IMR-90 (cell line): Measurements from ENCODE around the gene GPR21. TPM values are rescaled to one million over a fixed set of nuclear protein-coding genes. Genes with fewer than 3 reads are reported as not detected.

Experiments used
- ATAC-seq: fragments of 200-7000 bp; cut with Tn5 transposase; 2 replicates; pipeline ENCODE4 v1.9.1; 2020; ENCODE audit warnings: low read depth, mild to moderate bottlenecking, moderate library complexity
- BruUV-seq: library from RNA; stranded (reverse); fragments of 400-500 nt; replicated peaks from 2 replicates; lab custom pipeline; 2021; lab: Mats Ljungman, UMichigan
- CTCF ChIA-PET: fragments of 300-600 bp; formaldehyde crosslinking; extraction: SDS; loops from one replicate; lab custom pipeline; 2021; ENCODE audit warnings: antibody characterized with exemption; lab: Yijun Ruan, JAX
- POLR2A ChIA-PET: fragments of 300-600 bp; sonication (Branson Sonifier 250); formaldehyde crosslinking; loops from one replicate; lab custom pipeline; 2022; ENCODE audit warnings: antibody characterized with exemption; ENCODE audit not compliant: unreplicated experiment; lab: Charles Lee
- DNase-seq: peaks from one replicate; pipeline ENCODE4 v3.0.0; 2013
- H2AFZ ChIP-seq: replicated peaks from 2 replicates; pipeline ENCODE3; 2013; ENCODE audit warnings: low read length, mild to moderate bottlenecking; ENCODE audit not compliant: poor library complexity
- H2AK5ac ChIP-seq: 2 replicates; pipeline ENCODE4 v1.6.1; 2013; ENCODE audit warnings: low read depth, low read length, inconsistent platforms
- H2AK9ac ChIP-seq: replicated peaks from 2 replicates; pipeline ENCODE3; 2013; ENCODE audit warnings: mild to moderate bottlenecking, low read depth, low read length, moderate library complexity; ENCODE audit not compliant: poor library complexity
- H2BK120ac ChIP-seq: 2 replicates; pipeline ENCODE4 v1.6.1; 2013; ENCODE audit warnings: low read depth, low read length, inconsistent platforms
- H2BK15ac ChIP-seq: 3 replicates; pipeline ENCODE4 v1.6.1; 2013; ENCODE audit warnings: low read depth, low read length, inconsistent platforms
- H2BK20ac ChIP-seq: 2 replicates; pipeline ENCODE4 v1.6.1; 2013; ENCODE audit warnings: low read depth, mild to moderate bottlenecking, inconsistent platforms, low read length, moderate library complexity
- H2BK5ac ChIP-seq: 2 replicates; pipeline ENCODE4 v1.6.1; 2013; ENCODE audit warnings: mild to moderate bottlenecking, low read depth, low read length, inconsistent platforms; ENCODE audit not compliant: poor library complexity, severe bottlenecking
- H3K14ac ChIP-seq: replicated peaks from 2 replicates; pipeline ENCODE4 v1.6.1; 2013; ENCODE audit warnings: low read depth, low read length, inconsistent platforms
- H3K18ac ChIP-seq: 2 replicates; pipeline ENCODE4 v1.6.1; 2013; ENCODE audit warnings: low read depth, low read length, control low read depth
- H3K23ac ChIP-seq: 2 replicates; pipeline ENCODE4 v1.6.1; 2013; ENCODE audit warnings: low read depth, low read length, inconsistent platforms
- H3K27ac ChIP-seq: 2 replicates; pipeline ENCODE4 v1.5.1; 2013; ENCODE audit warnings: mild to moderate bottlenecking, control low read depth, low read length; ENCODE audit not compliant: insufficient read depth
- H3K27me3 ChIP-seq: 2 replicates; pipeline ENCODE4 v1.6.1; 2013; ENCODE audit warnings: low read length; ENCODE audit not compliant: control insufficient read depth, insufficient read depth
- H3K36me3 ChIP-seq: 2 replicates; pipeline ENCODE4 v1.6.1; 2013; ENCODE audit warnings: low read length, mixed read lengths; ENCODE audit not compliant: control insufficient read depth, insufficient read depth
- H3K4ac ChIP-seq: 2 replicates; pipeline ENCODE4 v1.6.1; 2013; ENCODE audit warnings: low read depth, low read length, inconsistent platforms
- H3K4me1 ChIP-seq: 2 replicates; pipeline ENCODE4 v1.6.1; 2013; ENCODE audit warnings: low read length, mixed read lengths; ENCODE audit not compliant: control insufficient read depth, insufficient read depth
- H3K4me2 ChIP-seq: 2 replicates; pipeline ENCODE4 v1.6.1; 2013; ENCODE audit warnings: low read depth, mild to moderate bottlenecking, control low read depth, low read length, moderate library complexity
- H3K4me3 ChIP-seq: 2 replicates; pipeline ENCODE4 v1.5.1; 2013; ENCODE audit warnings: low read depth, mild to moderate bottlenecking, control low read depth, low read length, moderate library complexity; ENCODE audit not compliant: insufficient read depth
- H3K56ac ChIP-seq: 2 replicates; pipeline ENCODE4 v1.6.1; 2013; ENCODE audit warnings: low read length, inconsistent platforms; ENCODE audit not compliant: insufficient read depth; ENCODE audit errors: extremely low read depth
- H3K79me1 ChIP-seq, 2 experiments: 2 replicates each; pipeline ENCODE4 v1.6.1; 2013; ENCODE audit warnings: low read length in 2 of 2, inconsistent platforms in 1 of 2, low read depth in 1 of 2
- H3K9ac ChIP-seq: 2 replicates; pipeline ENCODE4 v1.6.1; 2013; ENCODE audit warnings: low read depth, low read length, control low read depth
- H3K9me1 ChIP-seq: 2 replicates; pipeline ENCODE4 v1.6.1; 2013; ENCODE audit warnings: low read length, inconsistent platforms; ENCODE audit not compliant: insufficient read depth
- H3K9me3 ChIP-seq: 2 replicates; pipeline ENCODE4 v1.6.1; 2013; ENCODE audit warnings: low read length; ENCODE audit not compliant: control insufficient read depth, insufficient read depth
- H4K20me1 ChIP-seq: 2 replicates; pipeline ENCODE4 v1.6.1; 2013; ENCODE audit warnings: low read length, inconsistent platforms; ENCODE audit not compliant: insufficient read depth
- H4K5ac ChIP-seq: 2 replicates; pipeline ENCODE4 v1.6.1; 2013; ENCODE audit warnings: mild to moderate bottlenecking, low read depth, low read length, control low read depth
- H4K8ac ChIP-seq, 2 experiments: 2 replicates each; pipeline ENCODE4 v1.6.1; 2013; ENCODE audit warnings: low read depth in 2 of 2, low read length in 2 of 2, control low read depth in 1 of 2, inconsistent platforms in 1 of 2
- H4K91ac ChIP-seq: 2 replicates; pipeline ENCODE4 v1.6.1; 2013; ENCODE audit warnings: low read depth, low read length, inconsistent platforms; ENCODE audit not compliant: insufficient read depth
- BHLHE40 ChIP-seq: fragments of 150-350 bp; IDR thresholded peaks from 2 replicates; pipeline ENCODE4 v1.6.1; 2016; ENCODE audit warnings: mild to moderate bottlenecking, low read depth, low read length
- CEBPB ChIP-seq: IDR thresholded peaks from 2 replicates; pipeline ENCODE4 v1.6.1; 2012; ENCODE audit warnings: low read depth, low read length, improper control_type of control experiment
- MAFK ChIP-seq: IDR thresholded peaks from 2 replicates; pipeline ENCODE4 v1.6.1; 2012; ENCODE audit warnings: low read depth, low read length, improper control_type of control experiment
- MAZ ChIP-seq: IDR thresholded peaks from 2 replicates; pipeline ENCODE4 v1.6.1; 2012; ENCODE audit warnings: low read depth, mild to moderate bottlenecking, low read length, improper control_type of control experiment, moderate library complexity, borderline replicate concordance
- MXI1 ChIP-seq: IDR thresholded peaks from 2 replicates; pipeline ENCODE4 v1.6.1; 2012; ENCODE audit warnings: low read depth, mild to moderate bottlenecking, low read length, moderate library complexity, borderline replicate concordance
- NFE2L2 ChIP-seq: fragments of 150-350 bp; IDR thresholded peaks from 2 replicates; pipeline ENCODE4 v1.6.1; 2016; ENCODE audit warnings: low read depth, mild to moderate bottlenecking, low read length
- POLR2A ChIP-seq: IDR thresholded peaks from 2 replicates; pipeline ENCODE4 v1.6.1; 2012; ENCODE audit warnings: mild to moderate bottlenecking, low read depth, low read length
- RAD21 ChIP-seq: IDR thresholded peaks from 2 replicates; pipeline ENCODE4 v1.6.1; 2012; ENCODE audit warnings: low read length, improper control_type of control experiment
- RCOR1 ChIP-seq: IDR thresholded peaks from 2 replicates; pipeline ENCODE4 v1.6.1; 2012; ENCODE audit warnings: mild to moderate bottlenecking, low read length, improper control_type of control experiment; ENCODE audit not compliant: insufficient replicate concordance
- RFX5 ChIP-seq: IDR thresholded peaks from 2 replicates; pipeline ENCODE4 v1.8.0; 2012; ENCODE audit warnings: low read depth, mild to moderate bottlenecking, low read length, moderate library complexity
- SMC3 ChIP-seq: fragments of 150-350 bp; IDR thresholded peaks from 2 replicates; pipeline ENCODE4 v1.6.1; 2016; ENCODE audit warnings: low read depth, mild to moderate bottlenecking, antibody characterized with exemption, low read length, moderate library complexity
- WGBS, 2 experiments: methylation state at CpG; one replicate each; pipeline versions ENCODE4 v1.1.5 to v1.1.7; 2013; ENCODE audit warnings: missing lambda C conversion rate in 2 of 2; ENCODE audit not compliant: insufficient read length in 1 of 2; ENCODE audit errors: extremely low coverage in 2 of 2; 5-methylcytosine and 5-hydroxymethylcytosine counted together
- dilution Hi-C: fragments of 300-500 bp; cut with HindIII; formaldehyde crosslinking; loops from one replicate; pipeline ENCODE4 v1.14.3; 2018; ENCODE audit warnings: low sequenced_read_pairs; ENCODE audit not compliant: unreplicated experiment
- in situ Hi-C: fragments of 300-500 bp; cut with MboI; formaldehyde crosslinking; loops from 3 replicates; pipeline ENCODE4 v1.14.3; 2019; ENCODE audit warnings: low sequenced_read_pairs, inconsistent platforms, mixed read lengths
- intact Hi-C: fragments of 100-400 bp; cut with micrococcal nuclease; formaldehyde crosslinking; loops from 2 replicates; pipeline ENCODE4 v1.10.0; 2022
- polyA plus RNA-seq, 3 experiments: library from polyadenylated mRNA; depleted of rRNA; stranded (reverse); fragments of >200 nt; gene quantifications; 2 replicates each; pipeline ENCODE4 v1.2.3, GENCODE V29; 2012; ENCODE audit warnings: low replicate concordance in 1 of 3
- total RNA-seq: library from RNA; depleted of rRNA; stranded (reverse); fragments of >200 nt; gene quantifications from 2 replicates; pipeline ENCODE4 v1.2.3, GENCODE V29; 2012
- TF ChIP-seq, protein P1 (sequence below): fragments of 150-350 bp; IDR thresholded peaks from 2 replicates; pipeline ENCODE4 v1.6.1; 2016; ENCODE audit warnings: low read depth, mild to moderate bottlenecking, low read length, moderate library complexity, borderline replicate concordance

The GPR21 gene
- total and polyA plus RNA-seq, 2 of the 4 experiments (the other 2 are of a cell fraction) = 0.90 TPM; not detected in 1

DNA sequence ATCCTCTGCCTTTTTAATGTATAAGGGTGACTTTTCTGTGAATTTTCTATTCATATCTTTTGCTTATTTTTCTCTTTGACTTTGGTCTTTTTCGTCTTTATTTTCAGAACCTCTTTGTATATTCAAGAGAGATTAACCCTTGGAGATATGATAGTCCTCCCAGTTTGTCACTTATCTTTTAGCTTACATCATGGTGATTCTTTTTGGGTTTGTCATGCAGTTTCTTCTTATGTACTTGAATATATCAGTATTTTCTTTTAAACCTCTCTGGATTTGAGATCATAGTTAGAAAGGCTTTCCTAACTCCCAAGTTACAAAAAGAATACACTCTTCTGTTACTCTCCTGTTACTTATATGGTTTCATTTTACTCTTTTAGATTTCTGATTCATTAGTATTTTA is 27.5 kb upstream of the GPR21 start:
- Histone ChIP-seq H3K56ac (no peak overlapping the region), H3K4ac (no peak overlapping the region), H2AK5ac (no peak overlapping the region), H2BK15ac (no peak overlapping the region), H4K91ac (no peak overlapping the region), H3K4me2 (no peak overlapping the region), H3K23ac (no peak overlapping the region), H2BK20ac (no peak overlapping the region), H2BK5ac (no peak overlapping the region), H4K8ac (no peak overlapping the region), H3K79me1 (peaks cover 5 to 7% of the 10 kb centered on the region in 2 experiments; a peak in 3 of 4 replicates), H3K4me3 (no peak overlapping the region), H2AFZ (no peak overlapping the region), H3K18ac (no peak overlapping the region), H3K27me3 (no peaks in the 10 kb centered on the region), H3K36me3 (peaks cover 8% of the 10 kb centered on the region), H2BK120ac (no peak overlapping the region), H3K4me1 (peaks cover 5% of the 10 kb centered on the region; the same call in 1 of the 2 replicates), H2AK9ac (no peak overlapping the region), H3K9me3 (no peaks in the 10 kb centered on the region), H4K5ac (no peak overlapping the region), H3K27ac (no peak overlapping the region), H3K9ac (no peak overlapping the region), H4K20me1 (no peaks in the 10 kb centered on the region), H3K14ac (no peak overlapping the region), H3K9me1 (no peaks in the 10 kb centered on the region)
- no TSS peak for BruUV-seq
- DNase-seq = peak; percentile 52
- intact Hi-C loops = loop anchor here (10.0 kb wide), 1 partner anchor 349 kb away; the partner anchor contains the start of gene CRB2
- peak; percentile 60 for ATAC-seq
- dilution Hi-C loops = no loop called here
- ChIA-PET POLR2A (interaction anchor here (0.6 kb wide), 1 partner anchor 15 kb away, joined by 17 read pairs; no protein-coding TSS in a partner anchor), CTCF (no interaction called here)
- in situ Hi-C loops = no loop called here
- WGBS, 2 experiments = no CpG with 5 or more reads among the region's 1 CpG
- TF ChIP-seq MXI1 = no peak
- no peak for TF ChIP-seq RAD21
- TF ChIP-seq MAZ = no peak
- TF ChIP-seq MAFK = no peak
- TF ChIP-seq, protein P1, sequence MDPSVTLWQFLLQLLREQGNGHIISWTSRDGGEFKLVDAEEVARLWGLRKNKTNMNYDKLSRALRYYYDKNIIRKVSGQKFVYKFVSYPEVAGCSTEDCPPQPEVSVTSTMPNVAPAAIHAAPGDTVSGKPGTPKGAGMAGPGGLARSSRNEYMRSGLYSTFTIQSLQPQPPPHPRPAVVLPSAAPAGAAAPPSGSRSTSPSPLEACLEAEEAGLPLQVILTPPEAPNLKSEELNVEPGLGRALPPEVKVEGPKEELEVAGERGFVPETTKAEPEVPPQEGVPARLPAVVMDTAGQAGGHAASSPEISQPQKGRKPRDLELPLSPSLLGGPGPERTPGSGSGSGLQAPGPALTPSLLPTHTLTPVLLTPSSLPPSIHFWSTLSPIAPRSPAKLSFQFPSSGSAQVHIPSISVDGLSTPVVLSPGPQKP = no peak
- TF ChIP-seq NFE2L2 = no peak
- TF ChIP-seq RFX5 = no peak
- no peak for TF ChIP-seq BHLHE40
- TF ChIP-seq CEBPB = no peak
- no peak for TF ChIP-seq POLR2A
- no peak for TF ChIP-seq RCOR1
- no peak for TF ChIP-seq SMC3
